ENCODE measurements around the gene ARFGEF3.

The ARFGEF3 gene

DNA sequence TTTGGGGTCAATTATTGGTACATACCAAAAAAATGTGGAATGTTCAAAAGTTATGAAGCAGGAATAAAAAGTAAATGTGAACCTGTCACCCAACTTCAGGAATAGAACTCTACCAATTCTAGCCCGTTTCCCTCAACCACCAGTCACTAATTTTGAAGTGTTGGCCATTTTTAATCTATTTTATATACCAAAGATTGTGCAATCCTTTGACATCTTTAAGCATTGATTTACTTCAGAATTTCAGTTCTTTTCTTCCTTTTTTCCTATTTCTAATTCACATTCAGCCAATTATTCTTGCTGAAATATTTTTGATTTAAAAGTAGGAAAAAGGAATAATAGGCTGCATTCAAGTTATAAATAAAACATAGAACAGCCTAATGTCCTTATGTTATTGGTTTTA lies 169.0 kb downstream of the ARFGEF3 start:
- no peaks in the 10 kb centered on the region for H3K4me1 ChIP-seq (ENCODE audit: control insufficient read depth, insufficient read depth, low read length, unreplicated experiment)
- H2AFZ ChIP-seq (ENCODE audit: low read length, unreplicated experiment): no peak overlapping the region
- no peaks in the 10 kb centered on the region for H3K36me3 ChIP-seq (ENCODE audit: insufficient read depth, low read length)
- peaks cover 10% of the 10 kb centered on the region; the same call in 1 of the 2 replicates for H3K27me3 ChIP-seq (ENCODE audit: insufficient read depth, low read length)
- H3K4me3 ChIP-seq (ENCODE audit: low read depth, low read length): no peak overlapping the region
- H3K79me2 ChIP-seq (ENCODE audit: control insufficient read depth, insufficient read depth, low read length, unreplicated experiment): no peaks in the 10 kb centered on the region
- no peak overlapping the region for H3K27ac ChIP-seq (ENCODE audit: low read depth, low read length)

GRCh38 chr6:138331444-138331843 lies 169.7 kb downstream of the ARFGEF3 start:
- H3K27me3 ChIP-seq (ENCODE audit: insufficient read depth, low read length): peaks cover 10% of the 10 kb centered on the region; the same call in 1 of the 2 replicates
- no peak overlapping the region for H3K4me3 ChIP-seq (ENCODE audit: low read depth, low read length)
- H3K36me3 ChIP-seq (ENCODE audit: insufficient read depth, low read length): no peaks in the 10 kb centered on the region
- no peak overlapping the region for H2AFZ ChIP-seq (ENCODE audit: low read length, unreplicated experiment)
- H3K79me2 ChIP-seq (ENCODE audit: control insufficient read depth, insufficient read depth, low read length, unreplicated experiment): no peaks in the 10 kb centered on the region
- H3K4me1 ChIP-seq (ENCODE audit: control insufficient read depth, insufficient read depth, low read length, unreplicated experiment): no peaks in the 10 kb centered on the region
- no peak overlapping the region for H3K27ac ChIP-seq (ENCODE audit: low read depth, low read length)

- Histone ChIP-seq H3K4me3 (ENCODE audit: low read depth, low read length) (no peak overlapping the region), H2AFZ (ENCODE audit: low read length, unreplicated experiment) (no peak overlapping the region), H3K36me3 (ENCODE audit: insufficient read depth, low read length) (no peaks in the 10 kb centered on the region), H3K4me1 (ENCODE audit: control insufficient read depth, insufficient read depth, low read length, unreplicated experiment) (no peaks in the 10 kb centered on the region), H3K27ac (ENCODE audit: low read depth, low read length) (no peak overlapping the region), H3K79me2 (ENCODE audit: control insufficient read depth, insufficient read depth, low read length, unreplicated experiment) (no peaks in the 10 kb centered on the region), H3K27me3 (ENCODE audit: insufficient read depth, low read length) (peaks cover 10% of the 10 kb centered on the region; the same call in 1 of the 2 replicates)
Observed at GRCh38 chr6:138331984-138332383, 170.2 kb downstream of the ARFGEF3 start.

GRCh38 chr6:138334000-138334399 lies 172.3 kb downstream of the ARFGEF3 start:
- Histone ChIP-seq H3K79me2 (ENCODE audit: control insufficient read depth, insufficient read depth, low read length, unreplicated experiment) (no peaks in the 10 kb centered on the region), H3K27ac (ENCODE audit: low read depth, low read length) (no peak overlapping the region), H3K27me3 (ENCODE audit: insufficient read depth, low read length) (peaks cover 10% of the 10 kb centered on the region; the same call in 1 of the 2 replicates), H2AFZ (ENCODE audit: low read length, unreplicated experiment) (no peak overlapping the region), H3K4me1 (ENCODE audit: control insufficient read depth, insufficient read depth, low read length, unreplicated experiment) (no peaks in the 10 kb centered on the region), H3K4me3 (ENCODE audit: low read depth, low read length) (no peak overlapping the region), H3K36me3 (ENCODE audit: insufficient read depth, low read length) (no peaks in the 10 kb centered on the region)

DNA sequence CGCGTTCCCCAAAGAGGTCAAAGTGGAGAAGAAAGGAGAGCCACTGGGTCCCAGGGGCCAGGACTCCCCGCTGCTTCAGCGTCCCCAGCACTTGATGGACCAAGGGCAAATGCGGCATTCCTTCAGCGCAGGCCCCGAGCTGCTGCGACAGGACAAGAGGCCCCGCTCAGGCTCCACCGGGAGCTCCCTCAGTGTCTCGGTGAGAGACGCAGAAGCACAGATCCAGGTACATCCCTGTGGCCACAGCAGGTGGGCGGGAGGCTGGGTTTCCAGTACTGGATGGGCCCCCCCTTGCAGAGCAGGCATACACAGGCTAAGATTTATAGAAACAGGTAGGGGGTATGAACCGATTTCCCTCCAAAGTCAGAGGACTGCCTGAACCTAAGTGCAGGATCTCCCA lies 173.2 kb downstream of the ARFGEF3 start:
- Histone ChIP-seq H3K79me2 (ENCODE audit: control insufficient read depth, insufficient read depth, low read length, unreplicated experiment) (no peaks in the 10 kb centered on the region), H3K36me3 (ENCODE audit: insufficient read depth, low read length) (no peaks in the 10 kb centered on the region), H2AFZ (ENCODE audit: low read length, unreplicated experiment) (no peak overlapping the region), H3K27ac (ENCODE audit: low read depth, low read length) (no peak overlapping the region), H3K4me3 (ENCODE audit: low read depth, low read length) (no peak overlapping the region), H3K27me3 (ENCODE audit: insufficient read depth, low read length) (peaks cover 10% of the 10 kb centered on the region; the same call in 1 of the 2 replicates), H3K4me1 (ENCODE audit: control insufficient read depth, insufficient read depth, low read length, unreplicated experiment) (no peaks in the 10 kb centered on the region)

DNA sequence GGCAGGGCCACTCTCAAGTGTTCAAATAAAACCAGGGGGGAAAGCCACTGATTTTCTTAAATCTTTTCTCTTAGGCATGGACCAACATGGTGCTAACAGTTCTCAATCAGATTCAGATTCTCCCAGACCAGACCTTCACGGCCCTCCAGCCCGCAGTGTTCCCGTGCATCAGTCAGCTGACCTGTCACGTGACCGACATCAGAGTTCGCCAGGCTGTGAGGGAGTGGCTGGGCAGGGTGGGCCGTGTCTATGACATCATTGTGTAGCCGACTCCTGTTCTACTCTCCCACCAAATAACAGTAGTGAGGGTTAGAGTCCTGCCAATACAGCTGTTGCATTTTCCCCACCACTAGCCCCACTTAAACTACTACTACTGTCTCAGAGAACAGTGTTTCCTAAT lies 174.5 kb downstream of the ARFGEF3 start:
- Histone ChIP-seq H3K36me3 (ENCODE audit: insufficient read depth, low read length) (no peaks in the 10 kb centered on the region), H3K4me1 (ENCODE audit: control insufficient read depth, insufficient read depth, low read length, unreplicated experiment) (no peaks in the 10 kb centered on the region), H2AFZ (ENCODE audit: low read length, unreplicated experiment) (no peak overlapping the region), H3K27me3 (ENCODE audit: insufficient read depth, low read length) (peaks cover 8% of the 10 kb centered on the region; the same call in 1 of the 2 replicates), H3K79me2 (ENCODE audit: control insufficient read depth, insufficient read depth, low read length, unreplicated experiment) (no peaks in the 10 kb centered on the region), H3K4me3 (ENCODE audit: low read depth, low read length) (no peak overlapping the region), H3K27ac (ENCODE audit: low read depth, low read length) (no peak overlapping the region)

DNA sequence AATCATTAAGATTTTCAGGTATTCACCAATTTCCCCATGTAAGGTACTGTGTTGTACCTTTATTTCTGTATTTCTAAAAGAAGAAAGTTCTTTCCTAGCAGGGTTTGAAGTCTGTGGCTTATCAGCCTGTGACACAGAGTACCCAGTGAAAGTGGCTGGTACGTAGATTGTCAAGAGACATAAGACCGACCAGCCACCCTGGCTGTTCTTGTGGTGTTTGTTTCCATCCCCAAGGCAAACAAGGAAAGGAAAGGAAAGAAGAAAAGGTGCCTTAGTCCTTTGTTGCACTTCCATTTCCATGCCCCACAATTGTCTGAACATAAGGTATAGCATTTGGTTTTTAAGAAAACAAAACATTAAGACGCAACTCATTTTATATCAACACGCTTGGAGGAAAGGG lies 175.3 kb downstream of the ARFGEF3 start:
- H3K79me2 ChIP-seq (ENCODE audit: control insufficient read depth, insufficient read depth, low read length, unreplicated experiment): no peaks in the 10 kb centered on the region
- peaks cover 2% of the 10 kb centered on the region; the same call in 1 of the 2 replicates for H3K27me3 ChIP-seq (ENCODE audit: insufficient read depth, low read length)
- no peak overlapping the region for H3K27ac ChIP-seq (ENCODE audit: low read depth, low read length)
- no peaks in the 10 kb centered on the region for H3K36me3 ChIP-seq (ENCODE audit: insufficient read depth, low read length)
- no peak overlapping the region for H3K4me3 ChIP-seq (ENCODE audit: low read depth, low read length)
- H3K4me1 ChIP-seq (ENCODE audit: control insufficient read depth, insufficient read depth, low read length, unreplicated experiment): no peaks in the 10 kb centered on the region
- no peak overlapping the region for H2AFZ ChIP-seq (ENCODE audit: low read length, unreplicated experiment)

- Histone ChIP-seq H2AFZ (ENCODE audit: low read length, unreplicated experiment) (no peak overlapping the region), H3K4me1 (ENCODE audit: control insufficient read depth, insufficient read depth, low read length, unreplicated experiment) (no peaks in the 10 kb centered on the region), H3K79me2 (ENCODE audit: control insufficient read depth, insufficient read depth, low read length, unreplicated experiment) (no peaks in the 10 kb centered on the region), H3K27me3 (ENCODE audit: insufficient read depth, low read length) (no peaks in the 10 kb centered on the region), H3K36me3 (ENCODE audit: insufficient read depth, low read length) (no peaks in the 10 kb centered on the region), H3K4me3 (ENCODE audit: low read depth, low read length) (no peak overlapping the region), H3K27ac (ENCODE audit: low read depth, low read length) (no peak overlapping the region)
Observed at GRCh38 chr6:138339024-138339423, 177.3 kb downstream of the ARFGEF3 start.

GRCh38 chr6:138341176-138341575 lies 179.4 kb downstream of the ARFGEF3 start:
- Histone ChIP-seq H3K4me1 (ENCODE audit: control insufficient read depth, insufficient read depth, low read length, unreplicated experiment) (no peaks in the 10 kb centered on the region), H3K36me3 (ENCODE audit: insufficient read depth, low read length) (no peaks in the 10 kb centered on the region), H3K27me3 (ENCODE audit: insufficient read depth, low read length) (no peaks in the 10 kb centered on the region), H3K4me3 (ENCODE audit: low read depth, low read length) (no peak overlapping the region), H2AFZ (ENCODE audit: low read length, unreplicated experiment) (no peak overlapping the region), H3K27ac (ENCODE audit: low read depth, low read length) (no peak overlapping the region), H3K79me2 (ENCODE audit: control insufficient read depth, insufficient read depth, low read length, unreplicated experiment) (no peaks in the 10 kb centered on the region)

- H2AFZ ChIP-seq (ENCODE audit: low read length, unreplicated experiment): no peak overlapping the region
- no peaks in the 10 kb centered on the region for H3K36me3 ChIP-seq (ENCODE audit: insufficient read depth, low read length)
- H3K27ac ChIP-seq (ENCODE audit: low read depth, low read length): no peak overlapping the region
- H3K4me3 ChIP-seq (ENCODE audit: low read depth, low read length): no peak overlapping the region
- H3K4me1 ChIP-seq (ENCODE audit: control insufficient read depth, insufficient read depth, low read length, unreplicated experiment): no peaks in the 10 kb centered on the region
- no peaks in the 10 kb centered on the region for H3K79me2 ChIP-seq (ENCODE audit: control insufficient read depth, insufficient read depth, low read length, unreplicated experiment)
- H3K27me3 ChIP-seq (ENCODE audit: insufficient read depth, low read length): no peaks in the 10 kb centered on the region
Observed at GRCh38 chr6:138343112-138343511, 181.4 kb downstream of the ARFGEF3 start.

- Histone ChIP-seq H3K36me3 (ENCODE audit: insufficient read depth, low read length) (no peaks in the 10 kb centered on the region), H3K27me3 (ENCODE audit: insufficient read depth, low read length) (no peaks in the 10 kb centered on the region), H3K79me2 (ENCODE audit: control insufficient read depth, insufficient read depth, low read length, unreplicated experiment) (no peaks in the 10 kb centered on the region), H2AFZ (ENCODE audit: low read length, unreplicated experiment) (no peak overlapping the region), H3K27ac (ENCODE audit: low read depth, low read length) (no peak overlapping the region), H3K4me1 (ENCODE audit: control insufficient read depth, insufficient read depth, low read length, unreplicated experiment) (no peaks in the 10 kb centered on the region), H3K4me3 (ENCODE audit: low read depth, low read length) (no peak overlapping the region)
Observed at GRCh38 chr6:138345565-138346285, 184.0 kb downstream of the ARFGEF3 start.
